GM12891 (cell line): Measurements from ENCODE around the gene GABBR2.

Source experiments
- POLR2AphosphoS5 ChIP-seq: IDR thresholded peaks from 2 replicates; pipeline ENCODE4 v1.6.1; 2011; ENCODE audit warnings: low read depth, low read length, control low read depth
- TAF1 ChIP-seq: IDR thresholded peaks from 2 replicates; pipeline ENCODE4 v1.6.1; 2011; ENCODE audit warnings: low read depth, low read length, control low read depth

DNA sequence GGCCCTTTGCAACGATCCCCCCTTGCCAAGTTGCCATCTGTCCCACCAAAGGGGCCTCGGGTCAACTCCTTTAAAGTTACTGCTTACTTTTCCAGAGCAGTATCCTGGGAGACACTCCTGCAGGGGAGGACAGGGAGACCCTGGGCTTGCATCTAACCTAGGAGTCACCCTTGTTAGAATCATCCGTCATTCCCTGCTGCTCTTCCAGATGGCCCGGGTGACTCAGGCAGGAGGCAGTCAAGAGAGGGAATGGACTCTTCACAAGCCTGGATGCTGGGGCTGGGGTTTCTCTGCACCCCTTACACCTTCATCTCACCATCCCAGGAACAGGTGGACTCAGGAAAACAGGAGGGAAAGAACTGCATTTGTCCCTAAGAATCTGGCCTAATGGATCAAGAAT lies 175.6 kb downstream of the GABBR2 start:
- no peak for TF ChIP-seq POLR2AphosphoS5
- TF ChIP-seq TAF1 = no peak
